GM10266 (cell line): ENCODE data around the gene LBHD1.

Source experiments
- DNase-seq: peaks from one replicate; pipeline ENCODE4 v3.0.0; 2012; ENCODE audit errors: extremely low spot score
- TF ChIP-seq, protein P1 (sequence below): IDR thresholded peaks from 2 replicates; pipeline ENCODE4 v1.5.1; 2012; ENCODE audit warnings: mild to moderate bottlenecking, low read depth; ENCODE audit not compliant: control insufficient read depth, insufficient read depth; ENCODE audit errors: missing control alignments

The LBHD1 gene

DNA sequence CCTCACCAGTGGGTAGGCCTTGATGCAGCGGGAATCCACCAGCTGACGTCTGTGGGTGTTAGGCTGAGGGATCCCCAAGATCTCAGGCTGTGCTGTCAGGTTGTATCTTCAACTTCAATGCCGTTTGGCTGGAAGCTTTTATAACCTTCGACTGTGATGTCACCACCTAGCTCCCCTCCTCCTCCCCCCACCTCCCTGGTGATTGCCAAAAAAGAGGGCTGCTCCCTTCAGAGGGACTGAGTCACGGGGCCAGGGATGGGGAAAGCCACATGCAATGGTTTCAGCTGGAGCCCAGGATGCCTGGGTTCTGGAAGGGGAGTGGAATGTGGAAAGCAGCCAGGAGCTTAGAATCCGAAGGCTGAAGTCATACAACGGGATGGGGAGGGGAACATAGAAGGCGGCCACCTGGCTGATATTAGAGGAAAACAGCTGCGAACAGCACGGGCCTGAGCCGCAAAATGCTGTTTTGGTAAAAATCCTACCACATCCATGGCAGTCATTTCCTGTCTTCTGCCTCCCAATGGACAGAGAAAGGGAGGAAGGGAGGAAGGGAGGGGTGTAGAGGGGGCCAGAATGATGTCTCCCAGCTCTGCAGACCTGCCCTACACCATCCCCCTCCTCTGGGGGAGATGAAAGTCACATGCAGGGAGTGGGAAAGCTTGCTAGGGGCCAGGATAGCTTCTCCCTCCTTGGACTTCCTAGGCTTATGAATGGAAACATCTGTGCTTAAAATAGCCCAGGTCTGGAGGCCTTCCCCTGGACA lies 17.5 kb upstream of the LBHD1 start, which contains the start of gene LRRN4CL:
LRRN4CL (minus strand) TSS at position 110 of the 763 bp plus-strand sequence. CDS start 1,022 bp downstream, outside the sequence.
- DNase-seq = no peak
- TF ChIP-seq, protein P1, sequence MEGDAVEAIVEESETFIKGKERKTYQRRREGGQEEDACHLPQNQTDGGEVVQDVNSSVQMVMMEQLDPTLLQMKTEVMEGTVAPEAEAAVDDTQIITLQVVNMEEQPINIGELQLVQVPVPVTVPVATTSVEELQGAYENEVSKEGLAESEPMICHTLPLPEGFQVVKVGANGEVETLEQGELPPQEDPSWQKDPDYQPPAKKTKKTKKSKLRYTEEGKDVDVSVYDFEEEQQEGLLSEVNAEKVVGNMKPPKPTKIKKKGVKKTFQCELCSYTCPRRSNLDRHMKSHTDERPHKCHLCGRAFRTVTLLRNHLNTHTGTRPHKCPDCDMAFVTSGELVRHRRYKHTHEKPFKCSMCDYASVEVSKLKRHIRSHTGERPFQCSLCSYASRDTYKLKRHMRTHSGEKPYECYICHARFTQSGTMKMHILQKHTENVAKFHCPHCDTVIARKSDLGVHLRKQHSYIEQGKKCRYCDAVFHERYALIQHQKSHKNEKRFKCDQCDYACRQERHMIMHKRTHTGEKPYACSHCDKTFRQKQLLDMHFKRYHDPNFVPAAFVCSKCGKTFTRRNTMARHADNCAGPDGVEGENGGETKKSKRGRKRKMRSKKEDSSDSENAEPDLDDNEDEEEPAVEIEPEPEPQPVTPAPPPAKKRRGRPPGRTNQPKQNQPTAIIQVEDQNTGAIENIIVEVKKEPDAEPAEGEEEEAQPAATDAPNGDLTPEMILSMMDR = no peak

DNA sequence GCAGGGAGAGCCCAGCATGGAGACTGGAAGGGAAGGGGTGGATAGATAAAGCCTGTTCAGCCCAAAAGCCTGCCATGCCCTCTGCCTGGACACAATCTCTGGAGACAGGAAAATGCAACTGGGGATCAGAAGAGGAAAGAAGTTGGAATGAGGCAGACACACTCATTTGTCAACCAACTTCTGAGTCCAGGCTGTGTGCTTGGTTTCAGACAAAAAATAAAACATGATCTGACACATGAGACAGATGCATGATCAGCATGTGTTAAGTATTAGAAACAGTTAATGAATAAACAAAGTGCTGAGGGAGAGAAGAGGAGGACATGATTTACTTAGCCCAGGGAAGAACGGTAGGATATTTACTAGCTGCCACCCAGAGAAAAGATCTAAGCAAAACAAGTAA lies 16.4 kb upstream of the LBHD1 start:
- no peak for DNase-seq
- TF ChIP-seq, protein P1 = no peak

DNA sequence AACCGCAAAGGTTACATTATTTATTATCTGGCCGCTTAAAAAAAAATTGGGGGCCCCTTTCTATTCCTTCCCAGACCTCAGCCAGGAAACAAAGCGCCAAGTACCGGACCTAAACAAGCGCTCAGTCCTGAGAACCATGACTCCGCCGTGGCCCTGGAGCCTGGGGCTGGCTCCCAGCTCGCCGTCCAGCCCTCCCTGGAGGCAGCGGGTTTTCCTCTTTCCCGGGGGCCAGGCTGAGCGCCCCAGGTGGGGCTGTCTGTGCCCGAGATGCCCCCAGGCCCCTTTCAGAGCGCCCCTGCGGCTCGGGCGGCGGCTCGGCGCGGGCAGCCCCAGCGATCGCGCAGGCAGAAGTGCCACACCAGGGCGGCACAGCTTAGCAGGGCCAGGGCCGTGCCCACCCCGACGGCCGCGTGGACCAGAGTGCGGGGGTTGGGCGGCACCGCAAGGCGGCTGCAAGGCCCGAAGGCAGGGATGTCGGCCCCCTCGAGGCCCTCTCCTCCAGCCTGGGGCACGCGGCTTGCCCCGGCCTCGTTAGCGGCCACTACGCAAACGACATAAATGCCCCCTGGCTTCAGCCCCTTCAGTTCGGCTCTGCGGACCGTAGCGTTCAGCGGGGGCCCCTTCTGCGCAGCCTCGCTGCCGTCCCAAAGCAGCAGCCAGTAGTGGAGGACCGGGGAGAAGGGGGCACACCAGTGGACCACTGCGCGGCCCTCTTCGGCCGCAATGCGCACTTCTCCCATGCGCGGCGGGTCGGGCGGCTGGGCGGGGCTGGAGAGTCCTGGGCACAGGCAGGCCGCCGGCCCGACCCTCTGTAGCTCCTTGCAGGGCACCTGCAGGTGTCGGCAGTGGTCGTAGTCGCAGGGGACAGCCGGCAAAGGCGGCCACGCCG lies 15.7 kb upstream of the LBHD1 start:
- DNase-seq = no peak

DNA sequence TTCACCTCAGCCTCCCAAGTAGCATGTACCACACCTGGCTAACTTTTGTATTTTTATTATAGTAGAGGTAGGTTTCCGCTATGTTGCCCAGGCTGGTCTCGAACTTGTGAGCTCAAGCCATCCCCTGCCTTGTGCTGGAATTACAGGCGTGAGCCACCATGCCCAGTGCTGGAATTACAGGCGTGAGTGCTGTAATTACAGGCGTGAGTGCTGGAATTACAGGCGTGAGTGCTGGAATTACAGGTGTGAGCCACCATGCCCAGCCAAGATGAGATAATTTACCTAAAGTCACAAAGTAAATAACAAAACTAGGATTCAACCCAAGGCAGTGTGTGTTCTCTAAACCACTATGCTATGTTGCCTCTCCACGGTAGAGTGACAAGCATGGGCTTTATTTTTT lies 10.5 kb upstream of the LBHD1 start:
- no peak for DNase-seq

More for the DNA sequence above, 15.7 kb upstream of the LBHD1 start:
- TF ChIP-seq, protein P1 = no peak

DNA sequence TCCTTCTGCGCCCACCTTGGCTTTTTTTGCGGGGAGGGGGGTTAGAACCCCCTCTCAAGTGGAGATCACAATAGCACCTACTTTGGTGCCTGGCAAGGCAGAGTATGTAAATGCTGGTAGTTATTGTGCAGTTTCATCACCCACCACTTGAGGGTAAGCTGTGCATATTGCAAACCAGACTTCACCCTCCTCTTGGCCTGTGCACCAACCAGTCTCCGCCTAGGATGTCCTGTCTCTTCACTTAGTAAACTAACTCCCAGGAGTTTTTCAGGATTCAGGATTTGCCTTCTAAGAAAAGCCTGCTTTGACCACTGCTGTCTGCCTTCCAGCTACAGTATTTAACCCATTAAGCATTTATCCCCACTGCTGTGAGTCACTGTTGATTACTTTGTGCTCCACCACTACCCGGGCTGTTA lies 8.8 kb upstream of the LBHD1 start:
- DNase-seq = peak; percentile 64
- TF ChIP-seq, protein P1 = peak; percentile 43

More for the DNA sequence above, 10.5 kb upstream of the LBHD1 start:
- TF ChIP-seq, protein P1 = no peak

DNA sequence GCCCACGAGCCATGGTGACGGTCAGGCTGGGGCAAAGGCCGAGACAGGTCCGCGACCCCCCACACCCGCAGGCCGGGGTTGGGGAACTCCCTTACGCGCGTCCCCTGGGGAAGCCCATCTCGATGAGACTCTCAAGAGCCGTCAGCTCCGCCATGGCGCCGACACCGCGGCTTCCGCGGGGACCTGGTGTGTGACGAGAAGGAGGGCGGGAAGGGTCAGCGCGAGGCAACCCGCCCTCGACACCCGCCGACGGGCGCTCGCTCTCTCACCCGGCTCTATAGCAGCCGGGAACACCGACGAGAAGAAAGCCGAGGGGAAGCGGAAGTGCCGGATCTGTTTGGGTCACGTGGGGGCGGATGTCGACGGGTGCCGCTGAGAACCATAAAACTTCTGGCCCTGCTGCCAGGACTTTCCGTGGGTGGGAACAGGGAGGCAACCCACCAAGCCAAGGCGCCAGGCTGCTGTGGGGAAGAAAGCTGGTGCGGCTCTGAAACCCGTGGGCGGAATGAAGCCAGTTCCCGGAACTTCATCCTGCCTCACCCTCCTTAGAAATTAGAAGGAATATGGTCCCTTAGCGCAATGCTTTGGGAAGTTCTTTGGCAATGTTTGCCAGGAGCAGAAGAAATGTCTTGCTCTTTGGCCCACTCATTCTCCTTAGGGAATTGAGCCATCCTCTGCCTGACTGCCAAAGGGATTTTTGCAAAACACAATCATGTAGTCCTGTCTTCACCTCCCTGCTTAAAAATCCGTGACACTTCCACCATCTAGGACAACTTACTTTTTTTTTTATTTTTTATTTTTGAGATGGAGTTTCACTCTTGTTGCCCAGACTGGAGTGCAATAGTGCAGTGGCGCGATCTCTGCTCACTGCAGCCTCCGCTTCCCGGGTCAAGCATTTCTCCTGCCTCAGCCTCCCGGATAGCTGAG lies 7.0 kb upstream of the LBHD1 start, which contains the start of gene UBXN1:
UBXN1 (minus strand) TSS at position 304 of the 927 bp plus-strand sequence; CDS start at position 154, 150 bp downstream.
- DNase-seq = peak; percentile 92
- TF ChIP-seq, protein P1 = no peak
